Thyroid gland (tissue), 4 donors: ENCODE results near the gene EYA4.

Experiments used
- POLR2A ChIP-seq, 2 donors: fragments of 450-650 bp; IDR thresholded peaks; one replicate each; pipeline ENCODE4 v1.6.1; 2017; ENCODE audit warnings: antibody characterized with exemption in 2 of 2, mild to moderate bottlenecking in 2 of 2, moderate library complexity in 1 of 2
- TF ChIP-seq, protein P1 (sequence below), 6 experiments: fragments of 200-600 bp in 3 of 6; fragments of 450-650 bp in 3 of 6; sonication (generic) in 3 of 6; IDR thresholded peaks; one replicate each; pipeline ENCODE4 v1.5.1; 2016 to 2019; ENCODE audit warnings: antibody characterized with exemption in 6 of 6, mild to moderate bottlenecking in 2 of 6, inconsistent platforms in 1 of 6, moderate library complexity in 1 of 6

DNA sequence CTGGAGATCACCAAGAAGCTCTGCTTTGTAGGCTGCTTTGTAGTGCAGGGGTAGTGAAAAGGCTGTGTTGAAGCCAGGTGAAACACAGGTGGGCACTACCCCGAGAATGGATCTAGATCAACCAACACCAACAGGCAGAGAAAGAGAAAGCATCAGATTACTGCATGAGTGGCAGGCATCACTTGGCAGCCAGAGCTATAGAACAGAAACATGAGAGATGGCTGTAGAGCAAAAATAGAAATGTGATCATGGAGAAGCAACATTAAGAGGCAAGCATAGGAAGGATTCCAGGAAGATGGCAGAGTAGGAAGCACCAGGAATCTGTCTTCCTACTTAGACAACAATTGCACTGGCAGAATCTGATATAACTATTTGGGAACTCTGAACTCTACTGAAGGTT lies 336.7 kb downstream of the EYA4 start:
- TF ChIP-seq, protein P1, sequence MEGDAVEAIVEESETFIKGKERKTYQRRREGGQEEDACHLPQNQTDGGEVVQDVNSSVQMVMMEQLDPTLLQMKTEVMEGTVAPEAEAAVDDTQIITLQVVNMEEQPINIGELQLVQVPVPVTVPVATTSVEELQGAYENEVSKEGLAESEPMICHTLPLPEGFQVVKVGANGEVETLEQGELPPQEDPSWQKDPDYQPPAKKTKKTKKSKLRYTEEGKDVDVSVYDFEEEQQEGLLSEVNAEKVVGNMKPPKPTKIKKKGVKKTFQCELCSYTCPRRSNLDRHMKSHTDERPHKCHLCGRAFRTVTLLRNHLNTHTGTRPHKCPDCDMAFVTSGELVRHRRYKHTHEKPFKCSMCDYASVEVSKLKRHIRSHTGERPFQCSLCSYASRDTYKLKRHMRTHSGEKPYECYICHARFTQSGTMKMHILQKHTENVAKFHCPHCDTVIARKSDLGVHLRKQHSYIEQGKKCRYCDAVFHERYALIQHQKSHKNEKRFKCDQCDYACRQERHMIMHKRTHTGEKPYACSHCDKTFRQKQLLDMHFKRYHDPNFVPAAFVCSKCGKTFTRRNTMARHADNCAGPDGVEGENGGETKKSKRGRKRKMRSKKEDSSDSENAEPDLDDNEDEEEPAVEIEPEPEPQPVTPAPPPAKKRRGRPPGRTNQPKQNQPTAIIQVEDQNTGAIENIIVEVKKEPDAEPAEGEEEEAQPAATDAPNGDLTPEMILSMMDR (IDR thresholded peaks at IDR 0.05) = no peak
- no peak for TF ChIP-seq POLR2A (IDR thresholded peaks at IDR 0.05)
